ENCODE data around the gene FAS. TPM values are rescaled to one million over a fixed set of nuclear protein-coding genes. Genes with fewer than 3 reads are reported as not detected.

Gene FAS
- total and polyA plus RNA-seq, 4 donors: 4.5 to 9.0 (median 5.8) TPM

DNA sequence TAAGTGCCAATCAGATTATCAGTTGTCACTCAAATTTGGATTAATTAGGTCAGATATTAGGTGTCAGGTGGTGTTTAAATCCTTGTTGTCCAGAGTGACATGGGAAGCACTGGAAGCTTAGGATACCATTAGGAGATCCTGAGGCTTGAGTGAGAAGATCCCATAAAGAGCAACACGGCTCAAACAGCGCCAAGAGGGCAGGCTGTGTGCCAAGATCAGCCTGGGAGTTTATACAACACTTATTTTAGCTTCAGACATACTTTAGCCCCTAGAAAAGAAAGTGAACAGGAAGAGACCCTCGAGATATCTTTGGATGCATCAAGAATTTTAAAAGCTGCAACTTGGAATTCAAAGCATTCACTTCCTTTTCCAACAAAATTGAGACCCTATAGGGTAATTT is 23.8 kb upstream of the FAS start:
- Histone ChIP-seq H3K27ac (ENCODE audit: low read depth, low read length) (no peak overlapping the region), H3K36me3 (ENCODE audit: control insufficient read depth, insufficient read depth, low read length) (no peaks in the 10 kb centered on the region), H3K4me3 (ENCODE audit: low read depth, low read length) (no peak overlapping the region), H3K4me1 (ENCODE audit: control insufficient read depth, insufficient read depth, low read length) (no peaks in the 10 kb centered on the region), H3K9me3 (ENCODE audit: control insufficient read depth, insufficient read depth, low read length) (no peaks in the 10 kb centered on the region), H3K27me3 (ENCODE audit: control insufficient read depth, insufficient read depth, low read length) (no peaks in the 10 kb centered on the region)
- no peak for DNase-seq (ENCODE audit: low read depth in 4 of 6, low spot score in 6 of 6)
- WGBS (ENCODE audit: insufficient coverage): no CpG with 5 or more reads among the region's 3 CpGs

DNA sequence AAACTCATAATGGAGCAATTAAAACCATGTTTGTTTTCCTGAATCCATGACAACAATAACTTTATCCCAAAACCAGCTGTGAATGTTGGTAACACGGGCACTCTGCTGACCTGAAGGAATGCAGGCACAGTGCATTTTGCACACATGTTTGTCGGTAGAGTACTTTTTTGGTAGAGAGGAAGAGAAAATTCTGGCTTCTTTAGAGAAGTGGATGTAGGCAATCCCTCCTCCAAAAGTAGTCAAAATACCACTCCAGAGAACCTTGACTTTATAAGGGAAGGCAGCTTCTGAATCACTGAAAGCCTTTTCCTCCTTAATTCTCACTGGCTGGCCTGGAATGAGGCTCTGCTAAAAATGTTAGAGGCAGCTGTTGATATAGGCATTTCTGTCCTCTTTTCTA is 22.2 kb upstream of the FAS start:
- no peaks in the 10 kb centered on the region for H3K27me3 ChIP-seq (ENCODE audit: control insufficient read depth, insufficient read depth, low read length)
- WGBS (ENCODE audit: insufficient coverage): no CpG with 5 or more reads among the region's 2 CpGs
- no peak overlapping the region for H3K4me3 ChIP-seq (ENCODE audit: low read depth, low read length)
- no peaks in the 10 kb centered on the region for H3K9me3 ChIP-seq (ENCODE audit: control insufficient read depth, insufficient read depth, low read length)
- no peak for DNase-seq (ENCODE audit: low read depth in 4 of 6, low spot score in 6 of 6)
- H3K27ac ChIP-seq (ENCODE audit: low read depth, low read length): no peak overlapping the region
- no peaks in the 10 kb centered on the region for H3K4me1 ChIP-seq (ENCODE audit: control insufficient read depth, insufficient read depth, low read length)
- H3K36me3 ChIP-seq (ENCODE audit: control insufficient read depth, insufficient read depth, low read length): no peaks in the 10 kb centered on the region

DNA sequence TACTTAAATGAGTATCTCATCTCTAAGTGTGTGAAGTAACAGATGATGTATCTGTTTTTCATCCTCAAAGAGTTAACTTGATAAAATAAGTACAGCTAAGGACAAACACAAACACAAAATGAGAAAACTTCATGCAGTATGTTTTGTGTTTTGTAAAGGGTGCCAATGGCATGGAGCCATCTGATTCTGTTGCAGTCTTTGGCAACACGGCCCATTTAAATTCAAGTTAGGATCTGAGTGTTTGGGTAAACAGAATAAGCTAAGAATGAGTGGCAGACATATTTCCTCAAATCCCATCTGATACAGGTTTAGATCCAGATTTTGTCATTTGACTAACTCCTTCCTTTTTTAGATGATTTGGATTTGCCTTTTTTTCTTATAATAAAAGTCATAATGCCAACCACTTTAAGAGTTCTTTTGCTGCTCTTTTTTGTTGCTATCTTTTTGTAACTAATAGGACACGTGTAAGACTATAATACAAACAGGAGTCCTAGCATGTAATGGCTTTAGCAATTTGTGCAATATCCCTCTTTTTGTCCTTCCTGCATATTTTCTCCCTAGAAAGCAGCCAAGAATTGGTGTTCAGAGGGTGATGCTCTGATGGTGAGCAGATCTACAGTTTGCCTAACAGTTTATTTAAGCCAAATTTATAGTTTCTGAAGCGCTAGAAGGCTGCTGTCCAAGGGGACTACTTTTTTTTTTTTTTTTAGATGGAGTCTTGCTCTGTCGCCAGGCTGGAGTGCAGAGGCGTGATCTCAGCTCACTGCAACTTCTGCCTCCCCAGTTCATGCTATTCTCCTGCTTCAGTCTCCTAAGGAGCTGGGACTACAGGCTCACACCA is 19.2 kb upstream of the FAS start:
- Histone ChIP-seq H3K9me3 (ENCODE audit: control insufficient read depth, insufficient read depth, low read length) (no peaks in the 10 kb centered on the region), H3K4me1 (ENCODE audit: control insufficient read depth, insufficient read depth, low read length) (no peaks in the 10 kb centered on the region), H3K27me3 (ENCODE audit: control insufficient read depth, insufficient read depth, low read length) (no peaks in the 10 kb centered on the region), H3K4me3 (ENCODE audit: low read depth, low read length) (no peak overlapping the region), H3K27ac (ENCODE audit: low read depth, low read length) (no peak overlapping the region), H3K36me3 (ENCODE audit: control insufficient read depth, insufficient read depth, low read length) (no peaks in the 10 kb centered on the region)
- WGBS (ENCODE audit: insufficient coverage): no CpG with 5 or more reads among the region's 5 CpGs
- DNase-seq (ENCODE audit: low read depth in 4 of 6, low spot score in 6 of 6): peak in 1 of 6 donors; percentile 91

DNA sequence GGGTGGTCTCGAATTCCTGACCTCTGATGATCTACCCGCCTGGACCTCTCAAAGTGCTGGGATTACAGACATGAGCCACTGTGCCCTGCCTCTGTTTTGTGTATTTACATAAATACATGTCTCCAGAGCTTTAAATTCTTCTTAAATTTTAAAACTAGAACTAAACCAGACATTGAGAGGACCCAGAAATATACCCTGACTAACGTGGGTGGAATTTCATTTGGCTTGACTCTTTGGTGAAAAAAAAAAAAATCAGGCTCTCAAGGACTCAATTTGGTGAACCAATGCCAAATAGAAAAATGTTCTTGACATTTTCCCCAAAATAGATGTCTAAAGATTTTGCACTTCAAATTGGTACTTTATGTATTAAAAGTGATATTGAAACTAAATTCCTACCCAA is 16.6 kb upstream of the FAS start:
- no peaks in the 10 kb centered on the region for H3K4me1 ChIP-seq (ENCODE audit: control insufficient read depth, insufficient read depth, low read length)
- 100% methylated on average over 1 of the region's 3 CpGs for WGBS (ENCODE audit: insufficient coverage)
- H3K36me3 ChIP-seq (ENCODE audit: control insufficient read depth, insufficient read depth, low read length): no peaks in the 10 kb centered on the region
- no peak overlapping the region for H3K27ac ChIP-seq (ENCODE audit: low read depth, low read length)
- no peaks in the 10 kb centered on the region for H3K27me3 ChIP-seq (ENCODE audit: control insufficient read depth, insufficient read depth, low read length)
- no peaks in the 10 kb centered on the region for H3K9me3 ChIP-seq (ENCODE audit: control insufficient read depth, insufficient read depth, low read length)
- H3K4me3 ChIP-seq (ENCODE audit: low read depth, low read length): no peak overlapping the region
- no peak for DNase-seq (ENCODE audit: low read depth in 4 of 6, low spot score in 6 of 6)

DNA sequence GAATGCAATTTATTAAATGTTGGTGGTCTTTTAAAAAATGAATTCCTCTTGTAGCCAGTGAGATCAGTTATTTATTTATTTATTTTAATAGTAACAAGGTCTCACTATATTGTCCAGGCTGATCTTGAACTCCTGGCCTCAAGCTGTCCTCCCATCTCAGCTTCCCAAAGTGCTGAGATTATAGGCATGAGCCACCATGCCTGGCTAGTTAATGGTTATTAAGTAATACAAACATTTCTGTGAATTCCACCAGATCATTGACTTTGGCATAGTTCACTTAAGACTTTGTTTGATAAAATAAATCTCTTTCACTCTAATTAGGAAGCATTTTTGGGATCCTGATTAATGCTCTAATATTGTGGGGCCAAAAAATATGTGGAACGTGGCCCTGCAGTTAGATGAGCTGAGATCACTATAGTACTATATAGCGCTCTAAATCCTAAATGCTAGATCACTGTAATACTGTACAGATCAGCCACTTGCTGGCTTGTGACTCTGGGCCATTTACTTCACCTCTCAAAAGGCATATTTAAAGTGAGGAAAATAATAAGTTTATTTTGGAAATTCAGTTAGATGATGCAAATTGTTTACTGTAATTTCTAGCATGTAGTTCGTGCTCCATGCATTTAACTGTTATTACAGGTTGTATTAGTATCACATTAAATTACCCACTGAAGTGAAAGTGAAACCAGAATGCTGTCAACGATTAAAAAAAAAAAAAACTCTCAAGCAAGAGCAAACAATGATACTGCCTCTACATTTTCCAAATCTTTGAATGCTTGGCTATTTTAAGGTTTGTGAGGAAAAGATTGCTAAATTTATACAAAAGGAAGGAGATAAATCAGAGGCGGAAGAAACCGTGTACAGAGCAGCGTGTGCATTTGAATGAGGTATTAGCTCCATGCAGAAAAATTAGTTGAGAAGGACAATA is 15.9 kb upstream of the FAS start:
- peaks cover 2% of the 10 kb centered on the region for H3K4me1 ChIP-seq (ENCODE audit: control insufficient read depth, insufficient read depth, low read length)
- WGBS (ENCODE audit: insufficient coverage): 60% methylated on average over 1 of the region's 7 CpGs
- peak overlapping the region; percentile 24 for H3K4me3 ChIP-seq (ENCODE audit: low read depth, low read length)

DNA sequence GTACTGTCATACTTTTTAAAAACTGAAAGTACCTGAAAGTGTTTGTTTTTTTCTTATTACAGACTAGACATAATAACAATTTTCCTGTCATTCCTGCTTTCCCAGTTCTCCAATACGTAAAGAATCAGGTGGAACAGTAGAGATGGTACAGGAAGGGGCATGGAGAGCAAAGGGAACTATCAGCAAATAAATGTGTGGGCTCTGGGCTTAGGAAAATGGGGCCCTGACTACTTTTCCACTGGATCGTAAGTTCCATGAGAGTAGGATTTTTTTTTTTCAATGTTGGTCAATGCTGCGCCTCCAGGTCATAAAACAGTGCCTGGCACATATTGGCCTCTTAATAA is 15.2 kb upstream of the FAS start:
- Histone ChIP-seq H3K27me3 (ENCODE audit: control insufficient read depth, insufficient read depth, low read length) (no peaks in the 10 kb centered on the region), H3K27ac (ENCODE audit: low read depth, low read length) (no peak overlapping the region), H3K4me1 (ENCODE audit: control insufficient read depth, insufficient read depth, low read length) (peaks cover 2% of the 10 kb centered on the region), H3K9me3 (ENCODE audit: control insufficient read depth, insufficient read depth, low read length) (no peaks in the 10 kb centered on the region), H3K36me3 (ENCODE audit: control insufficient read depth, insufficient read depth, low read length) (no peaks in the 10 kb centered on the region), H3K4me3 (ENCODE audit: low read depth, low read length) (peak overlapping the region; percentile 24)
- no peak for DNase-seq (ENCODE audit: low read depth in 4 of 6, low spot score in 6 of 6)
- 100% methylated on average over 3 of the region's 3 CpGs for WGBS (ENCODE audit: insufficient coverage)

More for the DNA sequence above, 15.9 kb upstream of the FAS start:
- H3K27ac ChIP-seq (ENCODE audit: low read depth, low read length): peak overlapping the region; percentile 4
- H3K27me3 ChIP-seq (ENCODE audit: control insufficient read depth, insufficient read depth, low read length): no peaks in the 10 kb centered on the region
- no peaks in the 10 kb centered on the region for H3K9me3 ChIP-seq (ENCODE audit: control insufficient read depth, insufficient read depth, low read length)
- H3K36me3 ChIP-seq (ENCODE audit: control insufficient read depth, insufficient read depth, low read length): no peaks in the 10 kb centered on the region
- no peak for DNase-seq (ENCODE audit: low read depth in 4 of 6, low spot score in 6 of 6)

DNA sequence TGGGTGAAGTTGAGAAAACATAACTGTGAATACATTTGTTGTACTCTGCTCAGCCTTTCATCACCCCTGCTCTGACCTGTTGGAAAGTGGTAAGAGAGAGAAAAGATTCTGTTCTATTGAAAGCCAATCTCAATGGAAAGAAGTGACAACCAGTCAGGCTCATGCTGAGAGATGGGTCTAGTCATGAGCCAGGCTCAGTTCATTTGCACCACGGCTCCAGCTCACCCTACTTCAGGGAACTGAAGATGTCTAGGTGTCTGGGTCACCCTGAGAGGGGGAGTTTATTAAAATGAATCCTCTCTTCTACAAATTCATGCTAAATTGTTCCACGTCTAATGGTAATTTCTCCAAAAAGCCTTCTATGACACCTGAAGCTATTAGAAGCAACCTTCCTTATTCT is 12.1 kb upstream of the FAS start:
- H3K36me3 ChIP-seq (ENCODE audit: control insufficient read depth, insufficient read depth, low read length): no peaks in the 10 kb centered on the region
- H3K9me3 ChIP-seq (ENCODE audit: control insufficient read depth, insufficient read depth, low read length): no peaks in the 10 kb centered on the region
- H3K27ac ChIP-seq (ENCODE audit: low read depth, low read length): no peak overlapping the region
- H3K4me3 ChIP-seq (ENCODE audit: low read depth, low read length): no peak overlapping the region
- no peaks in the 10 kb centered on the region for H3K27me3 ChIP-seq (ENCODE audit: control insufficient read depth, insufficient read depth, low read length)
- H3K4me1 ChIP-seq (ENCODE audit: control insufficient read depth, insufficient read depth, low read length): peaks cover 2% of the 10 kb centered on the region
- no CpG with 5 or more reads among the region's 2 CpGs for WGBS (ENCODE audit: insufficient coverage)
- DNase-seq (ENCODE audit: low read depth in 4 of 6, low spot score in 6 of 6): no peak

DNA sequence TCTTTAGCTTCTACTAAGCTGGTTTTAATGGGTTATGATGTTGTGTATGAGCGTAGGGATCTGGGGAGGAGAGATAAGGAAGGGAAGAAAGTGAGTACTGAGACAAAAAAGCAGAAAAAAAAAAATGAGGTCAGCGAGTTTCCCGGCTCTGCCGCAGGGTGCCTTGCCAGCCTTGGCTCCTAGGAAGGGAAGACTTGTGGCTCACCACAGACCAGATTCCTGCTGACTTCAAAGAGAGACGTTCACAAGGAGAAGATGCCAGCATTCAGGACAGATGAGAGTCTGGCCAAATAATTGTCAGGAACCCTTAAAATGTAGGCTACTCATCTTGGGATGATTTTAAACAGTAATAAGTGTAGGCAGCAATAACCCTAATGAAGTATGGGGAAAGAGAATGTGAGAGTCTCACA is 11.4 kb upstream of the FAS start:
- WGBS (ENCODE audit: insufficient coverage): 19% methylated on average over 4 of the region's 5 CpGs
- no peaks in the 10 kb centered on the region for H3K9me3 ChIP-seq (ENCODE audit: control insufficient read depth, insufficient read depth, low read length)
- no peaks in the 10 kb centered on the region for H3K36me3 ChIP-seq (ENCODE audit: control insufficient read depth, insufficient read depth, low read length)
- H3K4me1 ChIP-seq (ENCODE audit: control insufficient read depth, insufficient read depth, low read length): peaks cover 2% of the 10 kb centered on the region
- H3K4me3 ChIP-seq (ENCODE audit: low read depth, low read length): no peak overlapping the region
- no peaks in the 10 kb centered on the region for H3K27me3 ChIP-seq (ENCODE audit: control insufficient read depth, insufficient read depth, low read length)
- DNase-seq (ENCODE audit: low read depth in 4 of 6, low spot score in 6 of 6): peak in 2 of 6 donors; percentile 2 to 49
- H3K27ac ChIP-seq (ENCODE audit: low read depth, low read length): no peak overlapping the region

DNA sequence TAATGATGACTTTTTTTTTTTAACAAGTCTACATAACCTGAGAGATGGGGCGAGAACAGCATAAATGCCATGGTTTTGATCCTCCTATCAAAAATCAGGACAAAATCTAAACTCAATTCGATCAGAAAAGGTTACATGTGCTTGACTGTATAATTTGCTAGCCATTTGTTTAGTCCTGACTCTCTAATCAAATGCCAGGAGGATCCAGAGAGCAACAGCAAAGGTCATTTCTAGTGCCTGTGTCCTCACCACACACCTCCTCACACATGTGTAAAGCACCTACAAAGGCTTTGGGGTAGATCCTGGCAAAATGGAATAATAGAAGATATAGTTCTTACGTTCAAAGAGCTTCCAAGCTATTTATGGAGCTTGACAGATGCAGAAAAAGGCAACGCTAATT is 11.0 kb upstream of the FAS start:
- no peak for DNase-seq (ENCODE audit: low read depth in 4 of 6, low spot score in 6 of 6)
- Histone ChIP-seq H3K27me3 (ENCODE audit: control insufficient read depth, insufficient read depth, low read length) (no peaks in the 10 kb centered on the region), H3K36me3 (ENCODE audit: control insufficient read depth, insufficient read depth, low read length) (no peaks in the 10 kb centered on the region), H3K9me3 (ENCODE audit: control insufficient read depth, insufficient read depth, low read length) (no peaks in the 10 kb centered on the region), H3K4me1 (ENCODE audit: control insufficient read depth, insufficient read depth, low read length) (peaks cover 2% of the 10 kb centered on the region), H3K27ac (ENCODE audit: low read depth, low read length) (no peak overlapping the region), H3K4me3 (ENCODE audit: low read depth, low read length) (no peak overlapping the region)
- 100% methylated on average over 1 of the region's 4 CpGs for WGBS (ENCODE audit: insufficient coverage)
